H4 (cell line): ENCODE results near the gene INPP5D. TPM values are rescaled to one million over a fixed set of nuclear protein-coding genes. Genes with fewer than 3 reads are reported as not detected.
A peak's percentile ranks its signal among the peaks of the same experiment; 100 is the strongest.
"Not testable (repeated sequence)": the region's sequence is repeated elsewhere in the genome, so short reads cannot be mapped to it uniquely, and the experiment has no call there.

ENCODE experiments used
- DNase-seq: peaks from one replicate; pipeline ENCODE4 v3.0.0-alpha.2; 2015; ENCODE audit warnings: low spot score
- total RNA-seq: library from RNA; depleted of rRNA; stranded (reverse); fragments of >200 nt; shearing (Covaris generic); gene quantifications from 2 replicates; pipeline ENCODE4 v1.2.3, GENCODE V29; 2014

Gene INPP5D
- total RNA-seq, 1 experiment from 2014 or later: 0.46 TPM

GRCh38 chr2:233141901-233142300 lies 81.8 kb downstream of the INPP5D start:
- DNase-seq: no peak

- no peak for DNase-seq
These were observed 82.3 kb downstream of the INPP5D start for GRCh38 chr2:233142355-233142897.

- DNase-seq: no peak
These were observed 83.7 kb downstream of the INPP5D start for GRCh38 chr2:233143700-233144331.

- DNase-seq: no peak
These were observed 85.6 kb downstream of the INPP5D start for GRCh38 chr2:233145726-233146125.

GRCh38 chr2:233146194-233146593 lies 86.1 kb downstream of the INPP5D start:
- no peak for DNase-seq

- DNase-seq: no peak
These were observed 87.1 kb downstream of the INPP5D start for GRCh38 chr2:233147136-233147828.

- no peak for DNase-seq
These were observed 87.7 kb downstream of the INPP5D start for GRCh38 chr2:233147829-233148167.

- DNase-seq: no peak
These were observed 88.2 kb downstream of the INPP5D start for GRCh38 chr2:233148354-233148753.

GRCh38 chr2:233152541-233152940 lies 92.4 kb downstream of the INPP5D start:
- peak; percentile 73 for DNase-seq

- DNase-seq: no peak
These were observed 93.1 kb downstream of the INPP5D start for GRCh38 chr2:233153146-233153798.

- no peak for DNase-seq
These were observed 95.9 kb downstream of the INPP5D start for GRCh38 chr2:233156001-233156400.

- DNase-seq: not testable (repeated sequence)
These were observed 96.3 kb downstream of the INPP5D start for GRCh38 chr2:233156461-233156860.

GRCh38 chr2:233161730-233162129 lies 101.6 kb downstream of the INPP5D start:
- DNase-seq: no peak

- DNase-seq: no peak
These were observed 102.6 kb downstream of the INPP5D start for GRCh38 chr2:233162770-233163169.

- no peak for DNase-seq
These were observed 103.5 kb downstream of the INPP5D start for GRCh38 chr2:233163486-233164103.

GRCh38 chr2:233164128-233164635 lies 104.0 kb downstream of the INPP5D start:
- DNase-seq: no peak

GRCh38 chr2:233164967-233165366 lies 104.8 kb downstream of the INPP5D start:
- DNase-seq: no peak

GRCh38 chr2:233165543-233165894 lies 105.4 kb downstream of the INPP5D start:
- no peak for DNase-seq

- peak; percentile 85 for DNase-seq
These were observed 105.9 kb downstream of the INPP5D start for GRCh38 chr2:233165895-233166661.

- DNase-seq: no peak
These were observed 108.3 kb downstream of the INPP5D start for GRCh38 chr2:233168445-233168844.

- no peak for DNase-seq
These were observed 108.8 kb downstream of the INPP5D start for GRCh38 chr2:233168919-233169318.
